MM.1S (cell line): ENCODE results near the gene CPNE1.

Experiments used
- EZH2 ChIP-seq: fragments of 300-600 bp; sonication (generic); optimal IDR thresholded peaks from 2 replicates; pipeline ENCODE3; 2017; ENCODE audit warnings: low read depth, mild to moderate bottlenecking, antibody characterized with exemption, low read length, mixed read lengths
- EZH2phosphoT487 ChIP-seq: fragments of 300-600 bp; sonication (generic); IDR thresholded peaks from 2 replicates; pipeline ENCODE4 v1.6.1; 2018; ENCODE audit warnings: antibody characterized with exemption, low read length
- TF ChIP-seq, protein P1 (sequence below): fragments of 300-600 bp; sonication (generic); IDR thresholded peaks from 2 replicates; pipeline ENCODE4 v1.5.1; 2016; ENCODE audit warnings: antibody characterized with exemption, low read length, mixed read lengths

DNA sequence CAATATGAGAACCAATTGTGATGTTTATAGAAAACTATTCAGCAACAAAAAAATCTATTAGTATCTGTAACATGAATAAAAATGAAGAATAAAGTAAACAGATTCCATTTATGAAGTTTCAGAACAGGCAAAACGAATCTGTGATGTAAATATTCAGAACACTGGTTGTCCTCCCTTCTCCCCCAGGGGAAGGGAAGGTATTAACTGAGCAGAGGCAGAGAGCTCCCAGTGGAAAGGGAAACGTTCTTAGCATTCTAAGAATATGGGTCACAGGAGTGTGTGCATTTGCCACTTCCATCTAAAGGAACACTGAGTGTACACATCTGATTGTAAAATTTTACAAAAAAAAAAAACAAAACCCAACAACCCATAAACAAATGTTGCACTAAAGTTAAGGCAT lies 25.9 kb downstream of the CPNE1 start:
- TF ChIP-seq, protein P1, sequence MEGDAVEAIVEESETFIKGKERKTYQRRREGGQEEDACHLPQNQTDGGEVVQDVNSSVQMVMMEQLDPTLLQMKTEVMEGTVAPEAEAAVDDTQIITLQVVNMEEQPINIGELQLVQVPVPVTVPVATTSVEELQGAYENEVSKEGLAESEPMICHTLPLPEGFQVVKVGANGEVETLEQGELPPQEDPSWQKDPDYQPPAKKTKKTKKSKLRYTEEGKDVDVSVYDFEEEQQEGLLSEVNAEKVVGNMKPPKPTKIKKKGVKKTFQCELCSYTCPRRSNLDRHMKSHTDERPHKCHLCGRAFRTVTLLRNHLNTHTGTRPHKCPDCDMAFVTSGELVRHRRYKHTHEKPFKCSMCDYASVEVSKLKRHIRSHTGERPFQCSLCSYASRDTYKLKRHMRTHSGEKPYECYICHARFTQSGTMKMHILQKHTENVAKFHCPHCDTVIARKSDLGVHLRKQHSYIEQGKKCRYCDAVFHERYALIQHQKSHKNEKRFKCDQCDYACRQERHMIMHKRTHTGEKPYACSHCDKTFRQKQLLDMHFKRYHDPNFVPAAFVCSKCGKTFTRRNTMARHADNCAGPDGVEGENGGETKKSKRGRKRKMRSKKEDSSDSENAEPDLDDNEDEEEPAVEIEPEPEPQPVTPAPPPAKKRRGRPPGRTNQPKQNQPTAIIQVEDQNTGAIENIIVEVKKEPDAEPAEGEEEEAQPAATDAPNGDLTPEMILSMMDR = no peak
- TF ChIP-seq EZH2phosphoT487 (no peak), EZH2 (no peak)
